GM12874 (cell line): ENCODE data around the gene GNAS.

Experiments
- CTCF ChIP-seq: IDR thresholded peaks from 2 replicates; pipeline ENCODE4 v1.5.1; 2011; ENCODE audit warnings: low read depth, mild to moderate bottlenecking, control low read depth, low read length, moderate library complexity; ENCODE audit not compliant: insufficient read depth

Gene GNAS

GRCh38 chr20:58850693-58851174 is 1.8 kb upstream of the GNAS start, which contains the start of gene GNAS-AS1:
Gene GNAS-AS1, minus strand, starts transcription at chr20:58850902.
- TF ChIP-seq CTCF = no peak

- TF ChIP-seq CTCF = no peak
These were observed 1.1 kb upstream of the GNAS start for GRCh38 chr20:58851221-58851968.

- TF ChIP-seq CTCF = no peak
These were observed 502 bp upstream of the GNAS start for GRCh38 chr20:58851969-58852458.

- no peak for TF ChIP-seq CTCF
These were observed 950 bp downstream of the GNAS start for GRCh38 chr20:58853466-58853865.

GRCh38 chr20:58853976-58854637 is 1.6 kb downstream of the GNAS start:
- TF ChIP-seq CTCF = no peak

- no peak for TF ChIP-seq CTCF
These were observed 2.3 kb downstream of the GNAS start for GRCh38 chr20:58854638-58855471.
